ENCODE data around the gene CETP. TPM values are rescaled to one million over a fixed set of nuclear protein-coding genes. Genes with fewer than 3 reads are reported as not detected.
A peak's percentile ranks its signal among the peaks of the same experiment; 100 is the strongest.

CETP gene
- total and polyA plus RNA-seq, 9 of the 15 experiments (the other 6 are each of a cell fraction or from before 2014, with no cell fraction given): 0.07 to 0.11 TPM; not detected in 7

GRCh38 chr16:56945847-56946527 is 15.8 kb upstream of the CETP start (continued):
- TF ChIP-seq ELK3 (CRISPR knock-in tag; IDR thresholded peaks at IDR 0.05) (no peak), ZNF277 (CRISPR knock-in tag; IDR thresholded peaks at IDR 0.05; ENCODE audit: borderline replicate concordance) (no peak), NCOA4 (IDR thresholded peaks at IDR 0.05; ENCODE audit: partially characterized antibody) (no peak), L3MBTL2 (IDR thresholded peaks at IDR 0.05) (no peak), XRCC5 (IDR thresholded peaks at IDR 0.05; ENCODE audit: low read depth, low read length) (no peak), STAT6 (CRISPR knock-in tag; IDR thresholded peaks at IDR 0.05) (no peak), GMEB1 (CRISPR knock-in tag; IDR thresholded peaks at IDR 0.05) (no peak), TRIM28 (IDR thresholded peaks at IDR 0.05) (no peak), SP1 (CRISPR knock-in tag; IDR thresholded peaks at IDR 0.05) (no peak), FOXP1 (CRISPR knock-in tag; IDR thresholded peaks at IDR 0.05) (no peak), ZNF707 (CRISPR knock-in tag; conservative IDR thresholded peaks at IDR 0.05) (no peak), HSF4 (CRISPR knock-in tag; IDR thresholded peaks at IDR 0.05; ENCODE audit: borderline replicate concordance) (no peak), CREB3L1 (IDR thresholded peaks at IDR 0.05; ENCODE audit: borderline replicate concordance, low read depth) (no peak), TBL1XR1 (IDR thresholded peaks at IDR 0.05; ENCODE audit: low read length in 2 of 2) (no peak), LARP7 (IDR thresholded peaks at IDR 0.05) (no peak), ZEB2 (IDR thresholded peaks at IDR 0.05) (no peak), ETV1 (tag; conservative IDR thresholded peaks at IDR 0.05; ENCODE audit: low read depth) (no peak), ZKSCAN8 (CRISPR knock-in tag; IDR thresholded peaks at IDR 0.05) (no peak), POLR2H (tag; IDR thresholded peaks at IDR 0.05; ENCODE audit: low read depth) (peak; percentile 58)

Data from K562 (cell line).